Measurements from ENCODE around the gene ACAD11. TPM values are rescaled to one million over a fixed set of nuclear protein-coding genes. Genes with fewer than 3 reads are reported as not detected.

ACAD11 gene
- total RNA-seq, 2 experiments from 2014 or later: 18.5 to 23.5 TPM

- intact Hi-C loops (cut with micrococcal nuclease; ENCODE audit: unreplicated experiment): loop anchor here (5.0 kb wide), 1 partner anchor 208 kb away; the partner anchor contains the start of gene DNAJC13
- H4K20me1 ChIP-seq (ENCODE audit: insufficient read depth, low read length): no peaks in the 10 kb centered on the region
- H2AFZ ChIP-seq (ENCODE audit: low read length): peak overlapping the region; percentile 30; the same call in 1 of the 2 replicates
- ChIA-PET CTCF (ENCODE audit: unreplicated experiment) (interaction anchor here (0.7 to 0.9 kb wide), 2 partner anchors 10 to 11 kb away, joined by 3 read pairs; no protein-coding TSS in a partner anchor), POLR2A (interaction anchor here (0.7 to 2.2 kb wide), 13 partner anchors 10 to 309 kb away, joined by 3 to 14 read pairs (median 3); no protein-coding TSS in a partner anchor)
- H3K4me2 ChIP-seq (ENCODE audit: low read length): peak overlapping the region; percentile 54
- peak overlapping the region; percentile 78 for H3K27ac ChIP-seq (ENCODE audit: low read depth, low read length, poor library complexity, severe bottlenecking)
- peaks cover 35% of the 10 kb centered on the region for H3K36me3 ChIP-seq (ENCODE audit: insufficient read depth, low read length)
- H3K79me2 ChIP-seq (ENCODE audit: insufficient read depth, low read depth, low read length): no peaks in the 10 kb centered on the region
- H3K9me2 ChIP-seq (ENCODE audit: insufficient read depth, low read length): no peaks in the 10 kb centered on the region
- no TSS peak for BruUV-seq (replicated peaks)
- peak; percentile 55 for DNase-seq (ENCODE audit: low spot score)
- TF ChIP-seq CTCF (conservative IDR thresholded peaks at IDR 0.05; ENCODE audit: low read length): no peak
- no peak for TF ChIP-seq EZH2phosphoT487 (IDR thresholded peaks at IDR 0.05; ENCODE audit: borderline replicate concordance, low read depth, low read length)
- H3K4me3 ChIP-seq (ENCODE audit: low read depth, low read length, poor library complexity, severe bottlenecking): peak overlapping the region; percentile 7
- peaks cover 47% of the 10 kb centered on the region for H3K4me1 ChIP-seq (ENCODE audit: insufficient read depth, low read length, poor library complexity, severe bottlenecking)
- no peaks in the 10 kb centered on the region for H3K9me3 ChIP-seq (ENCODE audit: low read length)
These were observed 34.0 kb downstream of the ACAD11 start for GRCh38 chr3:132625613-132626012.

- POLR2A ChIA-PET: interaction anchor here (2.2 kb wide), 1 partner anchor 30 kb away, joined by 9 read pairs; no protein-coding TSS in a partner anchor
- peak overlapping the region; percentile 78 for H3K27ac ChIP-seq (ENCODE audit: low read depth, low read length, poor library complexity, severe bottlenecking)
- H3K9me3 ChIP-seq (ENCODE audit: low read length): no peaks in the 10 kb centered on the region
- H4K20me1 ChIP-seq (ENCODE audit: insufficient read depth, low read length): no peaks in the 10 kb centered on the region
- H2AFZ ChIP-seq (ENCODE audit: low read length): peak overlapping the region; percentile 21; the same call in 1 of the 2 replicates
- no peaks in the 10 kb centered on the region for H3K79me2 ChIP-seq (ENCODE audit: insufficient read depth, low read depth, low read length)
- peaks cover 47% of the 10 kb centered on the region for H3K4me1 ChIP-seq (ENCODE audit: insufficient read depth, low read length, poor library complexity, severe bottlenecking)
- peak; percentile 38 for DNase-seq (ENCODE audit: low spot score)
- intact Hi-C loops (cut with micrococcal nuclease; ENCODE audit: unreplicated experiment): loop anchor here (5.0 kb wide), 1 partner anchor 207 kb away; the partner anchor contains the start of gene DNAJC13
- peaks cover 40% of the 10 kb centered on the region for H3K36me3 ChIP-seq (ENCODE audit: insufficient read depth, low read length)
- BruUV-seq (replicated peaks): no TSS peak
- CTCF ChIA-PET (ENCODE audit: unreplicated experiment): no interaction called here
- no peaks in the 10 kb centered on the region for H3K9me2 ChIP-seq (ENCODE audit: insufficient read depth, low read length)
- TF ChIP-seq EZH2phosphoT487 (IDR thresholded peaks at IDR 0.05; ENCODE audit: borderline replicate concordance, low read depth, low read length) (no peak), CTCF (conservative IDR thresholded peaks at IDR 0.05; ENCODE audit: low read length) (no peak)
- H3K4me2 ChIP-seq (ENCODE audit: low read length): peak overlapping the region; percentile 36; the same call in 1 of the 2 replicates
- H3K4me3 ChIP-seq (ENCODE audit: low read depth, low read length, poor library complexity, severe bottlenecking): no peak overlapping the region
These were observed 34.8 kb downstream of the ACAD11 start for GRCh38 chr3:132624790-132625189.

- Histone ChIP-seq H3K4me1 (ENCODE audit: insufficient read depth, low read length, poor library complexity, severe bottlenecking) (peaks cover 47% of the 10 kb centered on the region), H3K79me2 (ENCODE audit: insufficient read depth, low read depth, low read length) (no peaks in the 10 kb centered on the region), H3K9me3 (ENCODE audit: low read length) (no peaks in the 10 kb centered on the region), H3K27ac (ENCODE audit: low read depth, low read length, poor library complexity, severe bottlenecking) (peak overlapping the region; percentile 63), H3K4me3 (ENCODE audit: low read depth, low read length, poor library complexity, severe bottlenecking) (no peak overlapping the region), H3K9me2 (ENCODE audit: insufficient read depth, low read length) (no peaks in the 10 kb centered on the region), H2AFZ (ENCODE audit: low read length) (peak overlapping the region; percentile 37; the same call in 1 of the 2 replicates), H4K20me1 (ENCODE audit: insufficient read depth, low read length) (no peaks in the 10 kb centered on the region), H3K36me3 (ENCODE audit: insufficient read depth, low read length) (peaks cover 38% of the 10 kb centered on the region), H3K4me2 (ENCODE audit: low read length) (peak overlapping the region; percentile 43; the same call in 1 of the 2 replicates)
- intact Hi-C loops (cut with micrococcal nuclease; ENCODE audit: unreplicated experiment): no loop called here
- TF ChIP-seq EZH2phosphoT487 (IDR thresholded peaks at IDR 0.05; ENCODE audit: borderline replicate concordance, low read depth, low read length) (no peak), CTCF (conservative IDR thresholded peaks at IDR 0.05; ENCODE audit: low read length) (no peak)
- no TSS peak for BruUV-seq (replicated peaks)
- CTCF ChIA-PET (ENCODE audit: unreplicated experiment): interaction anchor here (0.6 kb wide), 1 partner anchor 26 kb away, joined by 3 read pairs; the partner anchor contains the start of gene ACKR4
- peak; percentile 8 for DNase-seq (ENCODE audit: low spot score)
- POLR2A ChIA-PET: interaction anchor here (0.7 to 1.0 kb wide), 4 partner anchors 19 to 94 kb away, joined by 3 to 5 read pairs (median 3); no protein-coding TSS in a partner anchor
These were observed 36.0 kb downstream of the ACAD11 start for GRCh38 chr3:132623646-132624045.

Data from OCI-LY7 (cell line).